GM19463 (cell line): ENCODE results near the gene FKBP7.
A peak's percentile ranks its signal among the peaks of the same experiment; 100 is the strongest.
"Not testable (repeated sequence)": the region's sequence is repeated elsewhere in the genome, so short reads cannot be mapped to it uniquely, and the experiment has no call there.

Experiments used
- ATAC-seq: cut with Tn5 transposase; IDR thresholded peaks from one replicate; pipeline ENCODE4 v1.9.1; 2021; ENCODE audit warnings: mild to moderate bottlenecking, moderate library complexity; ENCODE audit not compliant: unreplicated experiment

The FKBP7 gene

GRCh38 chr2:178478439-178479274 lies at the start of gene FKBP7:
Gene FKBP7, minus strand, starts transcription at chr2:178478600. Its CDS starts 101 bp downstream, at chr2:178478499.
- ATAC-seq, result peak; percentile 45

DNA sequence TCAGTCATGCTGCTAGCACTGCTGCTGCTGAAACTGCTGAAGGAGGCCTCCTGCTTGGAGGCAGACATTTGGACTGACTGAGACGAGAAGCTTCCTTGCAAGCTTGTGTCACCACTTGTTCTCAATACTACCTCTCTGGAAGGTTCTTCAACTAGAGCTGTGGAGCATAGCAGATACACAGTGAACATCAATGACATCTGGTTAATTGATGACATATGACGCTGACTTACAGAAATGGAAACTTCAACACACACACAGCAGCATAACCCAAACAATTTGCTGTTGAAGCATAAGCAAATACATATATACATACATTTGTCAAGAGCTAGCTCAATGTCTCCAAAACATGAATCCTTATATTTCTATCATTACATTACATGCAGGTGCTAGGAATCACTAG lies 49.2 kb upstream of the FKBP7 start:
- no peak for ATAC-seq

DNA sequence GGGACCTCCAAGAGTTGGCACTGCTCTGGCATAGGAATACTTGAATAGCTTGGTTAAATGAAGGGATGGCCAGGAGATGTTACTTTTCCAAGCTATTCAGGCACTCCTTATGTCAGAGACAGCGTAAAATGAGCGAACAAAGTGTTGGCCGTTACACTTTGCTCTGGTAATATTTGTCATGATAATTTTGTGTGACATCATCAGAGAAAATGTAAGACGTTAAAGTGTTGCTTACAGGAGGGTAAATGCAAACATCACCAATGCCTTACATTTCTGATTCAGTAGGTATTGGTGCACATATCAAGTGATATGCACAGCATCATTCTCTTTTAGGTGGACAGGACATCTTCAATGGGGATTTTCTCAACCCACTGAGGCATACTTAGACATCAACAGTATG lies 47.9 kb upstream of the FKBP7 start:
- ATAC-seq, result no peak

GRCh38 chr2:178525460-178525859 lies 47.1 kb upstream of the FKBP7 start:
- ATAC-seq, result not testable (repeated sequence)

- not testable (repeated sequence) for ATAC-seq
Observed at GRCh38 chr2:178525010-178525409, 46.6 kb upstream of the FKBP7 start.

DNA sequence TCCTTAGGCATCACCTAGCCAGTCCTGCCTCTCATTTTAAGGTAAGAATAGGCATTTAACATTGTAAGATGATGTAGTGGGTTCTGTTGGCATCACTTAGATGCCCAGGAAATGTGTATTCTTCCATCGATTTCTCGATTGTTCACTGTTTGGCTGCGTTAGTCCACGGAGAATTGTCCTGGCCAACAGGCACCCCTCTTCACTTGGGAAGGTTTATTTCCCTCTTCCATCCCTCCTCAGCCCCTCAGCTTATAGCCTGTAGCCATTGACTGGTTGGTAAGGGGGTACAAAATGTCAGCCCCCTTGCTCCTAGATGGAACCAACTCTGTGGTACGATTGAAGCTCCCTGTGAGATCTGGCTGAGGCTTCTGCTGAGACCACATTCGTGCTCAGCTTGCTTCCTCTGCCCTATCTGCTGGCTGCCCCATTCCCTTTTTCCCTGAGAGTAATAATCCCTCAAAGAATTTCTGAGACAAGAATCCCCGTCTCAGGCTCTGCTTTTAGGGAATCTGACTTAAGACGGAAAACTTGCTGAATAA lies 45.3 kb upstream of the FKBP7 start:
- peak; percentile 16 for ATAC-seq

- ATAC-seq, result peak; percentile 95
Observed at GRCh38 chr2:178522950-178523595, 44.7 kb upstream of the FKBP7 start.

- no peak for ATAC-seq
Observed at GRCh38 chr2:178521304-178522150, 43.1 kb upstream of the FKBP7 start.

DNA sequence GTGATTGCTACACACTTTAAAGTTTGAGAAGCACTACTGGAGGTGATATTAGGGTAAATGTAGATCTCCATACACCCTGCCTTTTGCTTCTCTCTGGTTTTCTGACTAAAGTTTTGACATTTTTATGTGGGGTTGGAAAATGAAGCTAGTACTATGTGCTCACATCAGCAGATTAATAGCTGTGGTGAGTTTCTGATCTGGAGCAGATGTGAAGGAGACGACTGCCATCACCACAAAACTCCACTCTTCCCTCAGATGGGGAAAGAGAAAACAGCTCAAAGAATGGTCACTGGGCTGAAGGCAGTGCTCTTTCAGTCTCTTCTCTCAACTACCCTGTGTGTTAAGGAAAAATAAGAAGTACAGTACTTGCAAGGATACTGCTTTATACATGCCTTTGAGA lies 39.1 kb upstream of the FKBP7 start:
- no peak for ATAC-seq

DNA sequence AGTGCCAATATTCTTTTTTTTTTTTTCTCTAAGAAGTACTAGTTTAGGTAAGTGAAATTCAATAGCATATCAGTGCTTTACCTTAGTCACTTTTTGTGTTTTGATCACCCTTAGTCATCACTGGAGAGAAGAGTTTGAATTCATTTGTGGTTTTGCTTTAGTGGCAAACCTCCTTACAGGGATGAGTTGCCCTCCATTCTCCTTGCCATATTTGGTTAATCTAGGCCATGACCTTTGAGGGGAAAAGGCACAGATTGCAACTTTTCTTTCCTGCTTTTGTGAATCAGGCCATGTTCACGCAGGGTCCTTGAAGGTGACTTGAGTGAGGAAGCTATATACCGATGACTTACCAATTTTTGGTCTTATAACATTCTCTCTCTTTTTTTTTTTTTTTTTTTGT lies 36.3 kb upstream of the FKBP7 start:
- ATAC-seq, result peak; percentile 88

- no peak for ATAC-seq
Observed at GRCh38 chr2:178513876-178514275, 35.5 kb upstream of the FKBP7 start.

GRCh38 chr2:178512484-178512883 lies 34.1 kb upstream of the FKBP7 start:
- ATAC-seq, result no peak

DNA sequence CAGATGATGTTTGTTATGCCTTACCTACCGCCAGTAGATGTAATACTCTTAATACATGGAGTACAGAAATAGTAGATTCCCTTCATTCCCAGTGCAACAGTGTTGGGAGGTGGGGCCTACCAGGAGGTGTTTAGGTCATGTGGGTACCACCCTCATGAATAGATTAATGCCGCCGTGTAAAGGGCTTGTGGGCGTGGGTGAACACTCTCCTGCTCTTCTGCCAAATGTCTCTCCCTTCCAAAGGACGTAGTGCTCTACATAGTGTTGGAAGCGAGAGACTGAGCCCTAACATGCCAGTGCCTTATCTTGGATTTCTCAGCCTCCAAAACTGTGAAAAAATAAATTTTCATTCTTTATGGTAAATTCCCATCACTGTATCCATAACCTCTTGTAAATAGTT lies 32.0 kb upstream of the FKBP7 start:
- ATAC-seq, result no peak

- ATAC-seq, result no peak
Observed at GRCh38 chr2:178508646-178509045, 30.2 kb upstream of the FKBP7 start.

DNA sequence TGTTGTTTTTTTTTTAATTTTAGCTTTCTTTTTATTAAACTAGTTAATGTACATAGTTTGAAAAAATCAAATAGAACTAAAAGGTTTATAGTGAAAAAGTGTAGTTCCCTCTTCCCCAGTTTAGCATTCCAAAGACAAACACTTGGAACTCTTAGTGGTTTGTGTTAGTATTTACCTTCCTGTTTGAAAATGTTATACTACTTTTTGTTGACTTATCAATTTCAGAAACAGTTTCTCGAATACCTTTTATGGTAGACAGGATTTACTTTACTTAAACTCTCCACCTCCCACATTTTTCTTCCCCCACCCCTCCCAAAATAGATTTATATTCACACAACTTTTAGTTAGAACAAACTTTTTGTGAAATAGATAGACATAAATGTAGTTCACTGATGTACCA lies 28.5 kb upstream of the FKBP7 start:
- no peak for ATAC-seq

DNA sequence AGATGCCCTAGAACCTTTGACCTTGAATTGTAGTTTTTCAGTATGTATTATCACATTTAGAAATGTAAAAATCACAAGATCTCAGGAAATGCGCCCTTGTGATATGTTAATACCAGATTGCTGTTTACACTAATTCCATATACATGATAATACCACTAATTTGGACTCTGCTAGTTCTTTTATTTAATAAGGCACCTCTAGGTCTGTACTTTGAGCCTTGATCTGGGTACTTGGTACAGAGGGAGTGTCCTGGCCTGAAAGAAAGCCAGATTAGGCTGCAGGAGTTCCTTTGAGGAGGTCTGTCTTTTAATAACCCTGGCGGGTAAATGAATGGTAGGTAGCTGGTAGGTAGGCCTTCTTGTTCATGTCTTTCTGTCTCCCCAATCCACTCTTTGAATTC lies 28.1 kb upstream of the FKBP7 start:
- ATAC-seq, result no peak

- no peak for ATAC-seq
Observed at GRCh38 chr2:178506101-178506500, 27.7 kb upstream of the FKBP7 start.

GRCh38 chr2:178502751-178503150 lies 24.4 kb upstream of the FKBP7 start:
- ATAC-seq, result no peak

GRCh38 chr2:178499640-178500039 lies 21.2 kb upstream of the FKBP7 start:
- no peak for ATAC-seq

GRCh38 chr2:178498137-178498536 lies 19.7 kb upstream of the FKBP7 start:
- no peak for ATAC-seq

DNA sequence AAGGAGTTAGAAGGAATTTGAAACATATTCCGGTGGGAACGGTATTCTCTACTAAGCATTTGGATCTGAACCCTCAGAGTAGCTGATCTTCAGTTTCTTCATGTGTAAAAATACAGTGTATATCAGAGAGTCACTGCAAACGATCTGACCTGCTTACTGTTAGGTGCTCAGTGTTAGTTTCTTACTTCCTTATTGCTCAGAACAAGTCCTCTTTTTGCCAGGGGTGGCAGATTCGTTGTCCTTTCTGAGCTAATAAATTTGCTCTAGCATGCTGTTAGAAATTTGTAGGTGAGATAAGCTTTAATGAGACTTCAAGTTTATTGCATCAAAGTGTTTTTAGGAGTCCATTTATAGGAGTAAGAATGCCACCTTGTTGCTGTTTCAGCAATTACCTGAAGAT lies 17.6 kb upstream of the FKBP7 start:
- no peak for ATAC-seq
